Activated effector memory CD4-positive, alpha-beta T cell treated with anti-CD3 and anti-CD28 coated beads, Interleukin-2, amount 50 U/mL, for 16 hours (primary cell): ENCODE data around the gene KIAA1328.
"Not testable (repeated sequence)": the region's sequence is repeated elsewhere in the genome, so short reads cannot be mapped to it uniquely, and the experiment has no call there.

ENCODE experiments used
- DNase-seq: peaks from one replicate; pipeline ENCODE4 v3.0.0-alpha.2; 2020

KIAA1328 gene

GRCh38 chr18:36828157-36828629 is 734 bp upstream of the KIAA1328 start:
- DNase-seq: peak; percentile 75

GRCh38 chr18:36829362-36830157 is 633 bp downstream of the KIAA1328 start:
- no peak for DNase-seq

- no peak for DNase-seq
Measured at GRCh38 chr18:36830158-36830495, 1.2 kb downstream of the KIAA1328 start.

- DNase-seq: no peak
Measured at GRCh38 chr18:36831139-36831538, 2.2 kb downstream of the KIAA1328 start.

GRCh38 chr18:36833120-36833519 is 4.2 kb downstream of the KIAA1328 start:
- DNase-seq: no peak

- no peak for DNase-seq
Measured at GRCh38 chr18:36835927-36836326, 7.0 kb downstream of the KIAA1328 start.

- no peak for DNase-seq
Measured at GRCh38 chr18:36839835-36840234, 10.9 kb downstream of the KIAA1328 start.

- DNase-seq: no peak
Measured at GRCh38 chr18:36843199-36843598, 14.3 kb downstream of the KIAA1328 start.

- no peak for DNase-seq
Measured at GRCh38 chr18:36843784-36844183, 14.9 kb downstream of the KIAA1328 start.

GRCh38 chr18:36848609-36849008 is 19.7 kb downstream of the KIAA1328 start:
- DNase-seq: no peak

- DNase-seq: no peak
Measured at GRCh38 chr18:36849288-36850006, 20.5 kb downstream of the KIAA1328 start.

GRCh38 chr18:36850527-36851201 is 21.7 kb downstream of the KIAA1328 start:
- no peak for DNase-seq

GRCh38 chr18:36851202-36851590 is 22.3 kb downstream of the KIAA1328 start:
- DNase-seq: no peak

GRCh38 chr18:36856815-36857214 is 27.9 kb downstream of the KIAA1328 start:
- no peak for DNase-seq

GRCh38 chr18:36862182-36862581 is 33.3 kb downstream of the KIAA1328 start:
- DNase-seq: no peak

GRCh38 chr18:36867056-36867455 is 38.1 kb downstream of the KIAA1328 start:
- no peak for DNase-seq

GRCh38 chr18:36871801-36872200 is 42.9 kb downstream of the KIAA1328 start:
- no peak for DNase-seq

GRCh38 chr18:36872329-36872728 is 43.4 kb downstream of the KIAA1328 start:
- no peak for DNase-seq

- not testable (repeated sequence) for DNase-seq
Measured at GRCh38 chr18:36873826-36874225, 44.9 kb downstream of the KIAA1328 start.

GRCh38 chr18:36879796-36880195 is 50.9 kb downstream of the KIAA1328 start:
- not testable (repeated sequence) for DNase-seq

- DNase-seq: no peak
Measured at GRCh38 chr18:36885981-36886380, 57.1 kb downstream of the KIAA1328 start.

GRCh38 chr18:36887114-36887513 is 58.2 kb downstream of the KIAA1328 start:
- no peak for DNase-seq

- DNase-seq: no peak
Measured at GRCh38 chr18:36887864-36888263, 58.9 kb downstream of the KIAA1328 start.

GRCh38 chr18:36888778-36889177 is 59.9 kb downstream of the KIAA1328 start:
- DNase-seq: no peak
